ENCODE data around the gene PODXL. TPM values are rescaled to one million over a fixed set of nuclear protein-coding genes. Genes with fewer than 3 reads are reported as not detected.

The PODXL gene
- polyA plus RNA-seq, 1 donor, result 26.9 TPM

Other genes starting within 250 kb of the PODXL start
- gene MKLN1, start 228.8 kb downstream of the PODXL start, polyA plus RNA-seq, result 31.3 TPM